ENCODE data around the gene WDFY3. TPM values are rescaled to one million over a fixed set of nuclear protein-coding genes. Genes with fewer than 3 reads are reported as not detected.
A peak's percentile ranks its signal among the peaks of the same experiment; 100 is the strongest.

WDFY3 gene
- polyA plus RNA-seq, 2 of the 4 experiments (the other 2 are of a cell fraction), result 6.6 to 25.1 TPM

- Histone ChIP-seq H3K4me3 (no peak overlapping the region), H3K4me2 (peak overlapping the region; percentile 46), H3K27ac (peak overlapping the region in 1 of 2 experiments; percentile 14; a peak in 1 of 6 replicates), H3K9me3 (no peaks in the 10 kb centered on the region), H3K4me1 (peaks cover 13% of the 10 kb centered on the region)
- TF ChIP-seq RAD21 (conservative IDR thresholded peaks at IDR 0.05 in 1 of 2, IDR thresholded peaks at IDR 0.05 in 1 of 2) (no peak), FOSB (CRISPR knock-in tag; IDR thresholded peaks at IDR 0.05) (no peak), CBX8 (IDR thresholded peaks at IDR 0.05) (no peak), HES2 (IDR thresholded peaks at IDR 0.05) (no peak), NFE2L2 (conservative IDR thresholded peaks at IDR 0.05; ENCODE audit: low read length) (no peak), REST (IDR thresholded peaks at IDR 0.05) (no peak)
- DNase-seq (ENCODE audit: low read depth in 1 of 2, low spot score in 1 of 2) (peak in 1 of 2 experiments; percentile 16), ATAC-seq (no peak), FAIRE-seq (no peak)
- CTCF ChIA-PET, result no interaction called here
- POLR2A ChIA-PET, result no interaction called here
- 63% methylated on average over 1 of the region's 1 CpG for WGBS (ENCODE audit: missing lambda C conversion rate)
Observed at GRCh38 chr4:84673475-84674240, 292.8 kb downstream of the WDFY3 start.

GRCh38 chr4:84672177-84672576, 294.3 kb downstream of the WDFY3 start:
- CTCF ChIA-PET, result interaction anchor here (0.7 kb wide), 1 partner anchor 144 kb away, joined by 3 read pairs; no protein-coding TSS in a partner anchor
- H3K4me3 ChIP-seq, result no peak overlapping the region

GRCh38 chr4:84669201-84669600, 297.3 kb downstream of the WDFY3 start:
- ATAC-seq, result no peak
- Histone ChIP-seq H3K4me2 (no peak overlapping the region), H3K4me3 (no peak overlapping the region), H3K27ac (no peak overlapping the region), H3K9me3 (no peaks in the 10 kb centered on the region), H3K4me1 (peaks cover 13% of the 10 kb centered on the region)
- WGBS (ENCODE audit: missing lambda C conversion rate), result 100% methylated on average over 1 of the region's 1 CpG
- POLR2A ChIA-PET, result no interaction called here
- FAIRE-seq, result no peak
- CTCF ChIA-PET, result no interaction called here
- no peak for DNase-seq (ENCODE audit: low read depth in 1 of 2, low spot score in 1 of 2)
- TF ChIP-seq, protein P1, sequence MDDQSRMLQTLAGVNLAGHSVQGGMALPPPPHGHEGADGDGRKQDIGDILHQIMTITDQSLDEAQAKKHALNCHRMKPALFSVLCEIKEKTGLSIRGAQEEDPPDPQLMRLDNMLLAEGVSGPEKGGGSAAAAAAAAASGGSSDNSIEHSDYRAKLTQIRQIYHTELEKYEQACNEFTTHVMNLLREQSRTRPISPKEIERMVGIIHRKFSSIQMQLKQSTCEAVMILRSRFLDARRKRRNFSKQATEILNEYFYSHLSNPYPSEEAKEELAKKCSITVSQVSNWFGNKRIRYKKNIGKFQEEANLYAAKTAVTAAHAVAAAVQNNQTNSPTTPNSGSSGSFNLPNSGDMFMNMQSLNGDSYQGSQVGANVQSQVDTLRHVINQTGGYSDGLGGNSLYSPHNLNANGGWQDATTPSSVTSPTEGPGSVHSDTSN (IDR thresholded peaks at IDR 0.05), result no peak
- no peak for TF ChIP-seq TFCP2L1 (CRISPR knock-in tag; IDR thresholded peaks at IDR 0.05)

More at GRCh38 chr4:84672177-84672576, 294.3 kb downstream of the WDFY3 start:
- FAIRE-seq (no peak), ATAC-seq (no peak), DNase-seq (ENCODE audit: low read depth in 1 of 2, low spot score in 1 of 2) (no peak)
- Histone ChIP-seq H3K9me3 (no peaks in the 10 kb centered on the region), H3K27ac (no peak overlapping the region), H3K4me2 (no peak overlapping the region), H3K4me1 (peaks cover 13% of the 10 kb centered on the region)
- no peak for TF ChIP-seq ZC3H11A (IDR thresholded peaks at IDR 0.05)
- POLR2A ChIA-PET, result no interaction called here

GRCh38 chr4:84666439-84666838, 300.1 kb downstream of the WDFY3 start:
- WGBS (ENCODE audit: missing lambda C conversion rate), result 64% methylated on average over 1 of the region's 1 CpG
- Histone ChIP-seq H3K27ac (no peak overlapping the region), H3K4me1 (no peaks in the 10 kb centered on the region), H3K4me2 (no peak overlapping the region), H3K4me3 (no peak overlapping the region), H3K9me3 (no peaks in the 10 kb centered on the region)
- POLR2A ChIA-PET, result no interaction called here
- ATAC-seq (no peak), FAIRE-seq (no peak), DNase-seq (ENCODE audit: low read depth in 1 of 2, low spot score in 1 of 2) (no peak)
- CTCF ChIA-PET, result no interaction called here
- TF ChIP-seq CBX8 (IDR thresholded peaks at IDR 0.05), result no peak
- no peak for TF ChIP-seq CTCF (IDR thresholded peaks at IDR 0.05)
- no peak for TF ChIP-seq HOXB13 (CRISPR knock-in tag; IDR thresholded peaks at IDR 0.05; ENCODE audit: low read depth)
- TF ChIP-seq EHF (CRISPR knock-in tag; IDR thresholded peaks at IDR 0.05), result no peak
- no peak for TF ChIP-seq MAX (IDR thresholded peaks at IDR 0.05)
- TF ChIP-seq ELK1 (IDR thresholded peaks at IDR 0.05; ENCODE audit: low read depth, low read length), result no peak
- TF ChIP-seq NR3C1 (IDR thresholded peaks at IDR 0.05), result no peak
- no peak for TF ChIP-seq HEYL (CRISPR knock-in tag; IDR thresholded peaks at IDR 0.05)
- TF ChIP-seq PHF8 (IDR thresholded peaks at IDR 0.05; ENCODE audit: borderline replicate concordance, low read depth), result no peak
- TF ChIP-seq POLR2A (IDR thresholded peaks at IDR 0.05; ENCODE audit: low read length), result no peak
- no peak for TF ChIP-seq RFX5 (IDR thresholded peaks at IDR 0.05)
- TF ChIP-seq ZC3H11A (IDR thresholded peaks at IDR 0.05), result no peak
- TF ChIP-seq, protein P2, sequence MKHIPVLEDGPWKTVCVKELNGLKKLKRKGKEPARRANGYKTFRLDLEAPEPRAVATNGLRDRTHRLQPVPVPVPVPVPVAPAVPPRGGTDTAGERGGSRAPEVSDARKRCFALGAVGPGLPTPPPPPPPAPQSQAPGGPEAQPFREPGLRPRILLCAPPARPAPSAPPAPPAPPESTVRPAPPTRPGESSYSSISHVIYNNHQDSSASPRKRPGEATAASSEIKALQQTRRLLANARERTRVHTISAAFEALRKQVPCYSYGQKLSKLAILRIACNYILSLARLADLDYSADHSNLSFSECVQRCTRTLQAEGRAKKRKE (CRISPR knock-in tag; IDR thresholded peaks at IDR 0.05; ENCODE audit: low read depth), result no peak
- no peak for TF ChIP-seq NFE2L2 (conservative IDR thresholded peaks at IDR 0.05; ENCODE audit: low read length)
